Mesendoderm (in vitro differentiated cells): ENCODE measurements around the gene ROCK1.
"Not testable (repeated sequence)": the region's sequence is repeated elsewhere in the genome, so short reads cannot be mapped to it uniquely, and the experiment has no call there.

Experiments
- DNase-seq: peaks from one replicate; pipeline ENCODE4 v3.0.0; 2013
- H2AK5ac ChIP-seq: 2 replicates; pipeline ENCODE4 v1.6.1; 2013; ENCODE audit warnings: low read length, inconsistent platforms
- H2BK120ac ChIP-seq: 2 replicates; pipeline ENCODE4 v1.6.1; 2013; ENCODE audit warnings: low read depth, mild to moderate bottlenecking, low read length, moderate library complexity, mixed read lengths
- H2BK15ac ChIP-seq: replicated peaks from 2 replicates; pipeline ENCODE4 v1.6.1; 2013; ENCODE audit warnings: low read depth, mild to moderate bottlenecking, moderate library complexity
- H2BK5ac ChIP-seq: 2 replicates; pipeline ENCODE4 v1.6.1; 2013; ENCODE audit warnings: low read length, inconsistent platforms
- H3K18ac ChIP-seq: 2 replicates; pipeline ENCODE4 v1.6.1; 2013; ENCODE audit warnings: mild to moderate bottlenecking, low read length, mixed read lengths
- H3K23ac ChIP-seq: one replicate; pipeline ENCODE4 v1.6.1; 2013; ENCODE audit warnings: low read length
- H3K27ac ChIP-seq: 2 replicates; pipeline ENCODE4 v1.5.1; 2013; ENCODE audit warnings: low read depth, mild to moderate bottlenecking, inconsistent platforms, low read length, moderate library complexity
- H3K27me3 ChIP-seq: 2 replicates; pipeline ENCODE4 v1.6.1; 2013; ENCODE audit warnings: low read length, control low read depth, mild to moderate bottlenecking, inconsistent platforms; ENCODE audit not compliant: insufficient read depth, poor library complexity
- H3K36me3 ChIP-seq: 2 replicates; pipeline ENCODE4 v1.6.1; 2013; ENCODE audit warnings: low read length, inconsistent platforms; ENCODE audit not compliant: control insufficient read depth, insufficient read depth
- H3K4ac ChIP-seq: one replicate; pipeline ENCODE4 v1.6.1; 2013; ENCODE audit warnings: low read depth, mild to moderate bottlenecking, low read length, moderate library complexity
- H3K4me1 ChIP-seq: 2 replicates; pipeline ENCODE4 v1.6.1; 2013; ENCODE audit warnings: low read depth, low read length, inconsistent platforms; ENCODE audit not compliant: control insufficient read depth
- H3K4me2 ChIP-seq: 2 replicates; pipeline ENCODE4 v1.6.1; 2013; ENCODE audit warnings: low read length
- H3K4me3 ChIP-seq: 2 replicates; pipeline ENCODE4 v1.5.1; 2013; ENCODE audit warnings: mild to moderate bottlenecking, low read length
- H3K56ac ChIP-seq: one replicate; pipeline ENCODE4 v1.6.1; 2013; ENCODE audit warnings: low read length
- H3K79me1 ChIP-seq: 2 replicates; pipeline ENCODE4 v1.6.1; 2013; ENCODE audit warnings: low read length, inconsistent platforms
- H3K79me2 ChIP-seq: 2 replicates; pipeline ENCODE4 v1.6.1; 2013; ENCODE audit warnings: mild to moderate bottlenecking, low read length; ENCODE audit not compliant: control insufficient read depth, insufficient read depth
- H3K9ac ChIP-seq: 2 replicates; pipeline ENCODE4 v1.6.1; 2013; ENCODE audit warnings: low read length, inconsistent platforms
- H4K5ac ChIP-seq: one replicate; pipeline ENCODE4 v1.6.1; 2013; ENCODE audit warnings: low read length
- H4K8ac ChIP-seq: one replicate; pipeline ENCODE4 v1.6.1; 2013; ENCODE audit warnings: low read depth, mild to moderate bottlenecking, control low read depth, low read length, moderate library complexity
- WGBS: extraction: QIAGEN DNeasy Blood & Tissue Kit; methylation state at CpG from one replicate; pipeline ENCODE4 v1.1.7; 2013; ENCODE audit warnings: low lambda C conversion rate, missing lambda C conversion rate; ENCODE audit not compliant: insufficient coverage; ENCODE audit errors: extremely low coverage; 5-methylcytosine and 5-hydroxymethylcytosine counted together

Gene ROCK1

DNA sequence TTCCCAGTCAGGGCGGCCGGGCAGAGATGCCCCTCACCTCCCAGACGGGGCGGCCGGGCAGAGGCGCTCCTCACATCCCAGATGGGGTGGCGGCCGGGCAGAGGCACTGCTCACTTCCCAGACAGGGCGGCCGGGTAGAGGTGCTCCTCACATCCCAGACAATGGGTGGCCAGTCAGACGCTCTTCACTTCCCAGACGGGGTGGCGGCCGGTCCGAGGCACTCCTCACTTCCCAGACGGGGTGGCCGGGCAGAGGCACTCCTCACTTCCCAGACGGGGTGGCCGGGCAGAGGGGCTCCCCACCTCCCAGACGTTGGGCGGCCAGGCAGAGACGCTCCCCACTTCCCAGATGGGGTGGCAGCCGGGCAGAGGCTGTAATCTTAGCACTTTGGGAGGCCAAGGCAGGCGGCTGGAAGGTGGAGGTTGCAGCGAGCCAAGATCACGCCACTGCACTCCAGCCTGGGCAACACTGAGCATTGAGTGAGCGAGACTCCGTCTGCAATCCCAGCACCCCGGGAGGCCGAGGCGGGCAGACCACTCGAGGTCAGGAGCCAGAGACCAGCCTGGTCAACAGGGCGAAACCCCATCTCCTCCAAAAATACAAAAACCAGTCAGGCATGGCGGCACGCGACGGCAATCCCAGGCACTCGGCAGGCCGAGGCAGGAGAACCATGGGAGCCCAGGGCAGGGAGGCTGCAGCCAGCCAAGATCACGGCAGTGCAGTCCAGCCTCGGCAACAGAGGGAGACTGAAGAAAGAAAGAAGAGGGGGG is 26.3 kb upstream of the ROCK1 start:
- not testable (repeated sequence) for H4K5ac ChIP-seq, H3K79me1 ChIP-seq, H3K4ac ChIP-seq, H3K27me3 ChIP-seq, H3K18ac ChIP-seq, H3K36me3 ChIP-seq, H4K8ac ChIP-seq, H3K4me2 ChIP-seq, H2BK15ac ChIP-seq, H2BK5ac ChIP-seq, H3K23ac ChIP-seq, H3K27ac ChIP-seq, H3K4me3 ChIP-seq, H2BK120ac ChIP-seq, H3K79me2 ChIP-seq, H3K4me1 ChIP-seq, DNase-seq, H2AK5ac ChIP-seq, H3K9ac ChIP-seq, H3K56ac ChIP-seq
- WGBS = no CpG with 5 or more reads among the region's 41 CpGs

DNA sequence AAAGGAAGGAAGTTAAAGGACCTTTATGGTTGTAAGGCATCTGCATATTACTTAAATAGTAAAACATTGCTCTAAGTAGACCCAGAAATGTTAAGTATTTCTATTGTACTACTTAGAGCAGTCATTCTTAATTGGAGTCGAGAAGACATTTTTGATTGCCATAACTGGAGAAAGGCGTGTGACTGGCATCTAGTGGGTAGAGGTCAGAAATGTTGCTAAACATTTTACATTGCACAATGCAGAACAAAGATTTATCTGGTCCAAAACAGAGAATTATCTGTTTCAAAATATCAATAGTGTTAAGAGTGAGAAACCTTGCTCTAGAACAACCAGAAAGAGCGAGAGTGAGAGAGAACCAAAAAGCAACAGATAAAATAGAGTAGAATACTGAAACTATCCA is 23.3 kb upstream of the ROCK1 start:
- Histone ChIP-seq H3K27ac (no peak overlapping the region), H3K56ac (no peak overlapping the region), H2BK15ac (no peak overlapping the region), H3K4me2 (no peak overlapping the region), H4K5ac (no peak overlapping the region), H3K9ac (no peak overlapping the region), H3K23ac (no peak overlapping the region), H3K4ac (no peak overlapping the region), H3K4me3 (no peak overlapping the region), H3K36me3 (no peaks in the 10 kb centered on the region), H4K8ac (no peak overlapping the region), H3K79me1 (no peaks in the 10 kb centered on the region), H2AK5ac (no peak overlapping the region), H2BK120ac (no peak overlapping the region), H3K18ac (no peak overlapping the region), H3K27me3 (no peaks in the 10 kb centered on the region), H2BK5ac (no peak overlapping the region), H3K79me2 (no peaks in the 10 kb centered on the region), H3K4me1 (no peaks in the 10 kb centered on the region)
- WGBS = no CpG with 5 or more reads among the region's 3 CpGs
- no peak for DNase-seq

DNA sequence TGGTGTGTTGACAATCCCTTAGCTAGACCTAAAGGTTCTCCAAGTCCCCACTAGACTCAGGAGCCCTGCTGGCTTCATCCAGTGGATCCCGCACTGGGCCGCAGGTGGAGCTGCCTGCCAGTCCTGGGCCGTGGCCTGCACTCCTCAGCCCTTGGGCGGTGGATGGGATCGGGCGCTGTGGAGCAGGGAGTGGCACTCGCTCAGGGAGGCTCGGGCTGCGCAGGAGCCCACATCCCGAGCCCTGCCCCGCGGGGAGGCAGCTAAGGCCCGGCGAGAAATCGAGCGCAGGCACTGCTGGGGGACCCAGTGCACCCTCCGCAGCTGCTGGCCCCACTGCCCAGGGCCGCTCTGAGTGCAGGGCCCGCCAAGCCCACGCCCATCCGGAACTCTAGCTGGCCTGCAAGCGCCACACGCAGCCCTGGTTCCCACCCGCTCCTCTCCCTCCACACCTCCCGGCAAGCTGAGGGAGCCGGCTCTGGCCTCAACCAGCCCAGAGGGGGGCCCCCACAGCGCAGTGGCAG is 20.8 kb upstream of the ROCK1 start:
- no peak overlapping the region for H3K9ac ChIP-seq

DNA sequence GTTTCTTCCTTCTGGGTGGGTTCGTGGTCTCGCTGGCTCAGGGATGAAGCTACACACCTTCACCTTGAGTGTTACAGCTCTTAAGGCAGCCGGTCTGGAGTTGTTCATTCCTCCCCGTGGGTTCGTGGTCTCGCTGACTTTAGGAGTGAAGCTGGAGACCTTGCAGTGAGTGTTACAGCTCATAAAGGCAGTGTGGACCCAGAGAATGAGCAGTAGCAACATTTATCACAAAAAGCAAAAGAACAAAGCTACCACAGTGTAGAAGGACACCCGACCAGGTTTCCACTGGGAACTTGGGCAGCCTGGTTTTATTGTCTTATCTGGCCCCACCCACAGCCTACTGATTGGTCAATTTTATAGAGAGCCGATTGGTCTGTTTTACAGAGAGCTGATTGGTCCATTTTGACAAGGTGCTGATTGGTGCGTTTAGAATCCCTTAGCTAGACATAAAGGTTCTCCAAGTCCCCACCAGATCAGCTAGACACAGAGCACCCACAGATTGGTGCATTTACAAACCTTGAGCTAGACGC is 20.1 kb upstream of the ROCK1 start:
- Histone ChIP-seq H3K4me1 (no peaks in the 10 kb centered on the region), H3K18ac (no peak overlapping the region), H3K56ac (no peak overlapping the region), H2BK15ac (no peak overlapping the region), H4K8ac (no peak overlapping the region), H3K4me3 (no peak overlapping the region), H3K4me2 (no peak overlapping the region), H3K27ac (no peak overlapping the region), H3K23ac (no peak overlapping the region), H2AK5ac (no peak overlapping the region), H3K79me1 (no peaks in the 10 kb centered on the region), H2BK120ac (no peak overlapping the region), H3K79me2 (no peaks in the 10 kb centered on the region), H4K5ac (no peak overlapping the region), H3K36me3 (no peaks in the 10 kb centered on the region), H3K27me3 (no peaks in the 10 kb centered on the region), H2BK5ac (no peak overlapping the region), H3K9ac (no peak overlapping the region), H3K4ac (no peak overlapping the region)
- DNase-seq = no peak
- whole genome bisulfite sequencing = no CpG with 5 or more reads among the region's 10 CpGs

More for the DNA sequence above, 20.8 kb upstream of the ROCK1 start:
- DNase-seq = no peak
- H3K27me3 ChIP-seq = no peaks in the 10 kb centered on the region
- H4K5ac ChIP-seq = no peak overlapping the region
- no peak overlapping the region for H2BK15ac ChIP-seq
- no peaks in the 10 kb centered on the region for H3K36me3 ChIP-seq
- H3K4me2 ChIP-seq = no peak overlapping the region
- no peak overlapping the region for H3K56ac ChIP-seq
- H3K79me1 ChIP-seq = no peaks in the 10 kb centered on the region
- no peak overlapping the region for H3K4me3 ChIP-seq
- no peak overlapping the region for H3K27ac ChIP-seq
- H4K8ac ChIP-seq = no peak overlapping the region
- no peaks in the 10 kb centered on the region for H3K4me1 ChIP-seq
- no peak overlapping the region for H2AK5ac ChIP-seq
- no peak overlapping the region for H2BK5ac ChIP-seq
- no peak overlapping the region for H3K18ac ChIP-seq
- no peak overlapping the region for H3K4ac ChIP-seq
- H3K79me2 ChIP-seq = no peaks in the 10 kb centered on the region
- H3K23ac ChIP-seq = no peak overlapping the region
- WGBS = no CpG with 5 or more reads among the region's 27 CpGs
- no peak overlapping the region for H2BK120ac ChIP-seq

DNA sequence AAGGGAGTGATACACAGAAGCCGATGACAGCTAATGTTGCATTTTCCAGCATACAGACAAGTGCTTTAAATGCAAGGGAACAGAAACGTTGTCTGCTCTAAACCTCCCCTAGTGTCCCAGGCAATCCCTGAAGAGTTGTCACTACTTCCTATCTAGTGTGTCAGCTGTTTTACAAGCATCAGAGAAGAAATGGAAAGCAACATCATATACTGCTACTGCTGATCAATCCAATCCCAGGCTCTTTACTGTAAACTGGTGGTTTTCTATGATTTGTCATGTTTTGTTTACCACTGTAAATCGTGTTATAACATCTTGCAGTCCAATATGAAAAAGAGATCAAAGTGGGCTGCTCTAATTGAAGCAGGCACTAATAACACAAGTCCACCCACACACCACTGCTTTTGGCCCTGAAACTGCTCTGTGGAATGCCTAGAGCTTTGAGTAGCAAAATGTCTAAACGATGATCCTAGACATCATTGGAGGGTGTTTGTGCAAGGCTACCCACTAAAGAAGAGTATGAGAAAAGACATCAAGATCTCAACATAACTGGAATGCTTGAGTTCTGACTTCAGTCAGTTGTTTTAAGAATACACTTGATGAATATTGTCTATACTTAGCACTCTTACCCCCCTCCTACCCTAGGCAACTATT is 18.1 kb upstream of the ROCK1 start:
- Histone ChIP-seq H3K4me3 (no peak overlapping the region), H3K79me1 (no peaks in the 10 kb centered on the region), H3K56ac (no peak overlapping the region), H4K8ac (no peak overlapping the region), H4K5ac (no peak overlapping the region), H3K36me3 (no peaks in the 10 kb centered on the region), H3K4me1 (no peaks in the 10 kb centered on the region), H3K4ac (no peak overlapping the region), H3K23ac (no peak overlapping the region), H2AK5ac (no peak overlapping the region), H3K27me3 (no peaks in the 10 kb centered on the region), H2BK15ac (no peak overlapping the region), H2BK120ac (no peak overlapping the region), H3K79me2 (no peaks in the 10 kb centered on the region), H3K18ac (no peak overlapping the region), H3K4me2 (no peak overlapping the region), H2BK5ac (no peak overlapping the region), H3K9ac (no peak overlapping the region), H3K27ac (no peak overlapping the region)
- DNase-seq = no peak
- no CpG with 5 or more reads among the region's 4 CpGs for WGBS
